Left lung (tissue), 10 donors: ENCODE results near the gene MMP14. TPM values are rescaled to one million over a fixed set of nuclear protein-coding genes. Genes with fewer than 3 reads are reported as not detected.
A peak's percentile ranks its signal among the peaks of the same experiment; 100 is the strongest.

Experiments used
- ATAC-seq: fragments of 200-7000 bp; cut with Tn5 transposase; one replicate; pipeline ENCODE4 v1.9.1; 2020; ENCODE audit warnings: moderate library complexity
- DNase-seq, 4 donors: peaks; one replicate each; pipeline ENCODE4 v3.0.0-alpha.2; 2013 to 2020
- H3K27ac ChIP-seq, 2 donors: fragments of 200-600 bp; sonication (generic) in 1 of 2; one replicate each; pipeline versions ENCODE4 v1.5.0 to v1.8.0; 2020 to 2021
- H3K27me3 ChIP-seq, 2 donors: fragments of 200-600 bp; sonication (generic) in 1 of 2; one replicate each; pipeline versions ENCODE4 v1.5.0 to v1.8.0; 2020 to 2021
- H3K36me3 ChIP-seq, 2 donors: fragments of 200-600 bp; sonication (generic) in 1 of 2; one replicate each; pipeline versions ENCODE4 v1.5.0 to v1.8.0; 2020 to 2021
- H3K4me1 ChIP-seq, 2 donors: fragments of 200-600 bp; one replicate each; pipeline ENCODE4 v1.8.0; 2021
- H3K4me3 ChIP-seq, 2 donors: fragments of 200-600 bp; sonication (generic) in 1 of 2; one replicate each; pipeline versions ENCODE4 v1.5.0 to v1.8.0; 2020 to 2021; ENCODE audit warnings: mild to moderate bottlenecking in 1 of 2
- H3K9me3 ChIP-seq, 2 donors: fragments of 200-600 bp; sonication (generic) in 1 of 2; one replicate each; pipeline versions ENCODE4 v1.5.0 to v1.8.0; 2020 to 2021
- intact Hi-C, 2 donors: fragments of 100-400 bp; cut with DNase I; formaldehyde crosslinking; loops; one replicate each; pipeline versions ENCODE4 v1.11.2 to v1.14.2; 2022
- polyA plus RNA-seq, 6 donors: library from polyadenylated mRNA; unstranded; fragments of 120-200 nt; gene quantifications; one replicate each; pipeline ENCODE4 v1.2.1, GENCODE V29; 2013; ENCODE audit not compliant: insufficient read length in 6 of 6
- total RNA-seq, 2 donors: library from RNA; stranded (reverse); fragmentation: NEBNext Ultra II Directional; extraction: Animal tissue kit (Norgen Biotek cat#: 25700); gene quantifications; one replicate each; pipeline ENCODE4 v1.2.1, GENCODE V29; 2021
- TF ChIP-seq, protein P1 (sequence below), 2 donors: fragments of 200-600 bp; sonication (generic) in 1 of 2; IDR thresholded peaks; one replicate each; pipeline versions ENCODE4 v1.5.0 to v1.8.0; 2021; ENCODE audit warnings: antibody characterized with exemption in 2 of 2
- donor health status: DM: no; HTN: yes; CAD: no.
- donor health status: DM: no; HTN: no; CAD: no.

Gene MMP14
- total and polyA plus RNA-seq, 8 donors = 169 to 225 (median 195) TPM

DNA sequence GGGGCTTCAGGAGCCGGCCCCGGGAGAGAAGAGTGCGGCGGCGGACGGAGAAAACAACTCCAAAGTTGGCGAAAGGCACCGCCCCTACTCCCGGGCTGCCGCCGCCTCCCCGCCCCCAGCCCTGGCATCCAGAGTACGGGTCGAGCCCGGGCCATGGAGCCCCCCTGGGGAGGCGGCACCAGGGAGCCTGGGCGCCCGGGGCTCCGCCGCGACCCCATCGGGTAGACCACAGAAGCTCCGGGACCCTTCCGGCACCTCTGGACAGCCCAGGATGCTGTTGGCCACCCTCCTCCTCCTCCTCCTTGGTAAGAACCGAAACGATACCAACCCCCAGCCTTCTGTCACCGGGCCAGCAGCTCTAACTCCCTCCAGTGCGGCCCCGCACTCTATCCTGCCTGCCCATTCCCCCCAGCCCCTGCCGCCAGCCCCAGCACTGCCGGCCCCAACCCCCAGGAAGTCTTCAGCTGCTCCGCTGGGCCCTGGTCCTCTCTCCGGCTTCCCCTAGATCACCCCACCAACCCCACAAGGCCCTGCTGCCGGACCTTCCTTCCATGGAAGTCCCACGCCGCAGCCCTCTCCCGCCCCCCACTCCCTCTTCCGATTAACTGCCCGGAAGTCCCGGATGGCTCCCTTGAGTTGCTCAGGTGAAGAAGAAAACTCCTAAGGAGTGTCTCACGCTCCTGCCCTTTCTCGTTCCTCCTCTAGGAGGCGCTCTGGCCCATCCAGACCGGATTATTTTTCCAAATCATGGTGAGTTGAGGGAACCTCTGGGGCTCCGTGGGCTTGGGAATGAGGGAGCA, 35.8 kb downstream of the MMP14 start:
- ATAC-seq (peak; percentile 78), DNase-seq (peak; percentile 82 to 90 (median 84))
- no peaks in the 10 kb centered on the region for H3K9me3 ChIP-seq
- peak overlapping the region; percentile 97 to 100 for H3K27ac ChIP-seq
- no peaks in the 10 kb centered on the region for H3K27me3 ChIP-seq
- H3K36me3 ChIP-seq = peaks cover 0 to 41% of the 10 kb centered on the region in 2 donors
- TF ChIP-seq, protein P1, sequence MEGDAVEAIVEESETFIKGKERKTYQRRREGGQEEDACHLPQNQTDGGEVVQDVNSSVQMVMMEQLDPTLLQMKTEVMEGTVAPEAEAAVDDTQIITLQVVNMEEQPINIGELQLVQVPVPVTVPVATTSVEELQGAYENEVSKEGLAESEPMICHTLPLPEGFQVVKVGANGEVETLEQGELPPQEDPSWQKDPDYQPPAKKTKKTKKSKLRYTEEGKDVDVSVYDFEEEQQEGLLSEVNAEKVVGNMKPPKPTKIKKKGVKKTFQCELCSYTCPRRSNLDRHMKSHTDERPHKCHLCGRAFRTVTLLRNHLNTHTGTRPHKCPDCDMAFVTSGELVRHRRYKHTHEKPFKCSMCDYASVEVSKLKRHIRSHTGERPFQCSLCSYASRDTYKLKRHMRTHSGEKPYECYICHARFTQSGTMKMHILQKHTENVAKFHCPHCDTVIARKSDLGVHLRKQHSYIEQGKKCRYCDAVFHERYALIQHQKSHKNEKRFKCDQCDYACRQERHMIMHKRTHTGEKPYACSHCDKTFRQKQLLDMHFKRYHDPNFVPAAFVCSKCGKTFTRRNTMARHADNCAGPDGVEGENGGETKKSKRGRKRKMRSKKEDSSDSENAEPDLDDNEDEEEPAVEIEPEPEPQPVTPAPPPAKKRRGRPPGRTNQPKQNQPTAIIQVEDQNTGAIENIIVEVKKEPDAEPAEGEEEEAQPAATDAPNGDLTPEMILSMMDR (IDR thresholded peaks at IDR 0.05) = peak; percentile 81 to 87
- peak overlapping the region; percentile 97 to 98 for H3K4me3 ChIP-seq
- intact Hi-C loops = no loop called here
- H3K4me1 ChIP-seq = peaks cover 8 to 37% of the 10 kb centered on the region in 2 donors

DNA sequence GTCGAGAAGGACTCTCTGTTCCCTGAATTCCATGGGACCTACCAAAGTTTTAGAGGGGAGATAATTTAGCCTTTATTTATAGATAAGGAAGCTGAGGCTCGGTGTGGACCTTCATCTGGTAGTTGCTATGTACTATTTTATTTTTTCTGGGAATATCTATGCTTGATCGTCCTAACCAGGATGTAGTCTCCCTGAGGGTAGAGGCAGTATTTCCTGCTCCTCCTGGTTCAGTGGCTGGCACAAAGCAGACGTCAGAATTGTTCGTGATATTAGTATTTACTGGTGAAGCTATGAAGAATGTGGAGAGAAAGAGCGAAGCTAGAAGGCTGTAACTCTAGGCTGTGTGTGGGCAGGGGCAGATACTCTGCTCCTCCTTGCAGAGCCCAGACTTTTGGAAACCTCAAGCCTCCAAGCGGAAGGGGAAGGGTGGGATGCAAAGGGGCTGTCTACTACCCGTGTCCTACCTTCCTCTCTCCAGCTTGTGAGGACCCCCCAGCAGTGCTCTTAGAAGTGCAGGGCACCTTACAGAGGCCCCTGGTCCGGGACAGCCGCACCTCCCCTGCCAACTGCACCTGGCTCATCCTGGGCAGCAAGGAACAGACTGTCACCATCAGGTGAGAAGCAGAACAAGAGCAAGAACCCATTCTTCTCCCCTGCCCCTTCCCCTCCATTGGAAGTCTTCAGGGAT, 36.6 kb downstream of the MMP14 start:
- Histone ChIP-seq H3K9me3 (no peaks in the 10 kb centered on the region), H3K36me3 (peaks cover 0 to 48% of the 10 kb centered on the region in 2 donors), H3K27me3 (no peaks in the 10 kb centered on the region), H3K4me1 (peaks cover 8 to 37% of the 10 kb centered on the region in 2 donors), H3K27ac (peak overlapping the region; percentile 97 to 100), H3K4me3 (peak overlapping the region; percentile 97 to 98)
- ATAC-seq (no peak), DNase-seq (no peak)
- TF ChIP-seq, protein P1 (IDR thresholded peaks at IDR 0.05) = no peak
- intact Hi-C loops = no loop called here

DNA sequence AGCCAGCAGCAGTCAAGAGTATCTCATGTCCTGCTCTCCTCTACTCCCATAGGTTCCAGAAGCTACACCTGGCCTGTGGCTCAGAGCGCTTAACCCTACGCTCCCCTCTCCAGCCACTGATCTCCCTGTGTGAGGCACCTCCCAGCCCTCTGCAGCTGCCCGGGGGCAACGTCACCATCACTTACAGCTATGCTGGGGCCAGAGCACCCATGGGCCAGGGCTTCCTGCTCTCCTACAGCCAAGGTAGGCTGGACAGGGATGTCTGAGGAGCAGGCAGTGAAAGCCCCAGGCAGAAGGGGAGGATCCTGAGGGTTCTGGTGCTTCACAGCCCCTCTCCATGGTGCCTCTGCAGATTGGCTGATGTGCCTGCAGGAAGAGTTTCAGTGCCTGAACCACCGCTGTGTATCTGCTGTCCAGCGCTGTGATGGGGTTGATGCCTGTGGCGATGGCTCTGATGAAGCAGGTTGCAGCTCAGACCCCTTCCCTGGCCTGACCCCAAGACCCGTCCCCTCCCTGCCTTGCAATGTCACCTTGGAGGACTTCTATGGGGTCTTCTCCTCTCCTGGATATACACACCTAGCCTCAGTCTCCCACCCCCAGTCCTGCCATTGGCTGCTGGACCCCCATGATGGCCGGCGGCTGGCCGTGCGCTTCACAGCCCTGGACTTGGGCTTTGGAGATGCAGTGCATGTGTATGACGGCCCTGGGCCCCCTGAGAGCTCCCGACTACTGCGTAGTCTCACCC, 38.8 kb downstream of the MMP14 start:
- Histone ChIP-seq H3K36me3 (peaks cover 0 to 67% of the 10 kb centered on the region in 2 donors), H3K9me3 (no peaks in the 10 kb centered on the region), H3K4me1 (peaks cover 8 to 29% of the 10 kb centered on the region in 2 donors), H3K27me3 (no peaks in the 10 kb centered on the region), H3K27ac (no peak overlapping the region), H3K4me3 (no peak overlapping the region)
- DNase-seq (no peak), ATAC-seq (no peak)
- intact Hi-C loops = no loop called here
- TF ChIP-seq, protein P1 (IDR thresholded peaks at IDR 0.05) = no peak

DNA sequence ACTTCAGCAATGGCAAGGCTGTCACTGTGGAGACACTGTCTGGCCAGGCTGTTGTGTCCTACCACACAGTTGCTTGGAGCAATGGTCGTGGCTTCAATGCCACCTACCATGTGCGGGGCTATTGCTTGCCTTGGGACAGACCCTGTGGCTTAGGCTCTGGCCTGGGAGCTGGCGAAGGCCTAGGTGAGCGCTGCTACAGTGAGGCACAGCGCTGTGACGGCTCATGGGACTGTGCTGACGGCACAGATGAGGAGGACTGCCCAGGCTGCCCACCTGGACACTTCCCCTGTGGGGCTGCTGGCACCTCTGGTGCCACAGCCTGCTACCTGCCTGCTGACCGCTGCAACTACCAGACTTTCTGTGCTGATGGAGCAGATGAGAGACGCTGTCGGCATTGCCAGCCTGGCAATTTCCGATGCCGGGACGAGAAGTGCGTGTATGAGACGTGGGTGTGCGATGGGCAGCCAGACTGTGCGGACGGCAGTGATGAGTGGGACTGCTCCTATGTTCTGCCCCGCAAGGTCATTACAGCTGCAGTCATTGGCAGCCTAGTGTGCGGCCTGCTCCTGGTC, 39.4 kb downstream of the MMP14 start:
- no peak overlapping the region for H3K4me3 ChIP-seq
- intact Hi-C loops = no loop called here
- no peak for DNase-seq
- ATAC-seq = no peak
- H3K36me3 ChIP-seq = peaks cover 0 to 67% of the 10 kb centered on the region in 2 donors
- no peaks in the 10 kb centered on the region for H3K9me3 ChIP-seq
- H3K27me3 ChIP-seq = no peaks in the 10 kb centered on the region
- H3K27ac ChIP-seq = no peak overlapping the region
- H3K4me1 ChIP-seq = peaks cover 8 to 22% of the 10 kb centered on the region in 2 donors
- TF ChIP-seq, protein P1 (IDR thresholded peaks at IDR 0.05) = no peak
